DMS114 treated with DMSO at 0.1 percent for 48 hours (cell line): ENCODE data around the gene ZNF511.

Source experiments
- DNase-seq: peaks from one replicate; lab custom pipeline; 2025; ENCODE audit not compliant: unreplicated experiment; lab: John Stamatoyannopoulos, UW

ZNF511 gene

DNA sequence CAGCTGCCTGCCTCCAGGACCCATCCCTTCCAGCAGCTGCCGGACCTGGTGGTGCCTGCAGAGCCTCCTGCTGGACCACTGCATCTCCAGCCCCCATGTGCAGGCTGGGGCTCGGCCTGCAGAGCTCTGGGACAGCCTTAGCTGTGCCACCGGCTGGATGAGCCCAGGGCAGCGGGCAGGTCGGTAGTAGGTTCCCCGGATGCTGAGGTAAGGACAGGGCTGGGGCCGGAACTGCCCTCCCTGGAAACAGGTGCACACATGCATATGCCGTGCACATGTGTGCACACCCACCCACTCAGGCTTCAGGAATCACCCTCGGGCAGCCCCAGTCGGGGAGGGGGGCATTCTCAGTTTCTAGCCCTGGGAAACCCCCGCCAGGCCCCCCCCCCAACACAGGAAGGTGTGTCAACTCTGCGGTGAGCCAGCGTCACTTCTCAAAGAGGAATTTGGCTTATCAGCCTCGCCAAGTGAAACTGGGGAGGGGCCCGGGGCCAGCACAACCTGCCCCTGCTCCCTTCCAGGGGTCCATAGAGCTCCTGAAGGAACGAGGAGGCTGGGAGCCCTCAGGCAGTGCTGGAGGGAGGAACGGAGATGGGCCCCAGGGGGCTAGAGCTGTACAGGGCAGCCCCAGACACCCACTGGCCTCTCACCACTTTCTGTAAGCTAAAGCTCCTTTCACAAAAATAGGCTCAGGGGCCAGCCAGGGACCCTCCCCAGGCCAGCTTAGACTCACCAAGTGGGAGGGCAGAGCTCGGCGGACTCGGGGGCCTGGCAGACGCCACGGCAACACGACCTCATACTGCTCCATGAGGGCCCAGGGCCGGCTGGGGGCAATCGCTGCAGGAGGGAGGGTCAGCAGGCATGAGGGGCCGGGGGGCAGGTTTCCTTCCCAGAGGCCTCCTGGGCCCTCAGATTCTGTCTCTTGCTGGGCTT lies 33.7 kb upstream of the ZNF511 start:
- no peak for DNase-seq

DNA sequence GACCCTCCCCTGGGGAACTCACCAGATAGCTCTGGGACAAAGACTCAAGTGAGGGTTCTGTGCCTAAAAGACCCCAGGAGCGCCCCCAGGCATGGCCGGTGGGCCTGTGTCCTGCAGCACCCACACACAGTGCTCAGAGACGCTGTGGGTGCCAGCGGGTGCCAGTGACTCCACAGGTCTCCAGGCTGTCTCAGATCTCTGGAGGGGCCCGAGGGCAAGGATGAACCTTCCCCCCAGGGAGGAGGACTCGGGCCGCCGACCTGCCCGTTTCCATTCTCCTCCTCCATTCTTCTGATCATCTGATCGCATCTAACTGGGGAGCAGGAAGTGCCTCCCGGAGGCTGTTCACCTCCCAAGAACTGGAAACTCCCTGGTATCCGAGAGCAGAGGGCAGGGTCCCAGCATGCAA lies 33.0 kb upstream of the ZNF511 start:
- no peak for DNase-seq

DNA sequence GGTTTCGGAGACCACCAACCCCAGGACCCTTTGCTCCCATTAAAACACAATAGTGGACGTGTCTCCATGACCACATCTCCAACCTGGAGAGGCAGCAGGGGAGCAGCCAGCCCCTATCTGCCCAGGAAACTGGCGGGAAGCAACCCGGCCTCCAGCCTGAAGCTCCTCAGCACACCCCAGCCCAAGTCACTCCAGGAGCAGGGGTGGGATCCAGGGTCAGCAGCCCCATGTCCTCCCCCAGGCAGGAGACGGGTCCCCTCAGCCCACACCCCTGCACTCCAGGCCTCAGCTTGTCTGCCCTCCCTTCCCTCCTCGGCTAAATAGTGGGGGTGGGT lies 32.6 kb upstream of the ZNF511 start:
- DNase-seq, result no peak

DNA sequence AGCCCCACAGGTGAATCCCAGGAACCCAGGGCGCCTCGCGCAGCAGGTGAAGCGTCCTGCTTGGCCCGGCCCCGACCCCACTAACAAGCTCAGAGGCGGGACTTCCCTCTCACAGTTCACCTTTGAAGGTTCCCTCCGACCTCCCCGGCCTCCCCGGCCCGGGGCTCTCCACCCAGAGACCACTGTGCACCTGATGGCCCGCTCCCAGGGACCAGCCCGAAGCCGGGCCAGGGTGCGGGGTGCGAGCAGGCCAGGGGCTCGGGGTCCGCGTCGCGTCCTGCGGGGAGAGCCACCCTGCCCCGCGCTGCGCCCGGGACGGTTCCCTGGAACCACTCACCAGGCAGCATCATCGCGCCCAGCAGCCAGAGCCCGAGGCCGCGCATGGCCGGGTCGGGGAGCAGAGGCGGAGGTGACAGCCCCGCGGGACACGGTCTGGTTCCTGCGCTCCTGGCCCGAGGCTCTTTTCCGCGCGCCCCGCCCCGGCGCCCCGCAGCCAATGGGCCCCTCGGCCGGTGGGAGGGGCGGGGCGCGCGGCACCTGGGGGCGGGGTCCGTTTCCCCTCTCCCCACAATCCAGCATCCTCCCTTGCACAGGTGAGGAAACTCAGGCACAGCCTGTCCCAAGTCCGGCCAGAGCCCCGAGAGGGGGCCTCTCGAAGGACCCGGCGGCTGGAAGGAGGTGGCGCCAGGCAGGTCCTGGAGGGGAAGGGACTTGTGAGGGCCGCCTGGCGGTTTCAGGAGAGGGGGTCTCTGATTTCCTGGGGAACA lies 32.1 kb upstream of the ZNF511 start, which contains the start of gene ADAM8:
TSS of gene ADAM8 (minus strand) at position 434 of the 767 bp plus-strand sequence. CDS start at position 383, 51 bp downstream.
- no peak for DNase-seq

DNA sequence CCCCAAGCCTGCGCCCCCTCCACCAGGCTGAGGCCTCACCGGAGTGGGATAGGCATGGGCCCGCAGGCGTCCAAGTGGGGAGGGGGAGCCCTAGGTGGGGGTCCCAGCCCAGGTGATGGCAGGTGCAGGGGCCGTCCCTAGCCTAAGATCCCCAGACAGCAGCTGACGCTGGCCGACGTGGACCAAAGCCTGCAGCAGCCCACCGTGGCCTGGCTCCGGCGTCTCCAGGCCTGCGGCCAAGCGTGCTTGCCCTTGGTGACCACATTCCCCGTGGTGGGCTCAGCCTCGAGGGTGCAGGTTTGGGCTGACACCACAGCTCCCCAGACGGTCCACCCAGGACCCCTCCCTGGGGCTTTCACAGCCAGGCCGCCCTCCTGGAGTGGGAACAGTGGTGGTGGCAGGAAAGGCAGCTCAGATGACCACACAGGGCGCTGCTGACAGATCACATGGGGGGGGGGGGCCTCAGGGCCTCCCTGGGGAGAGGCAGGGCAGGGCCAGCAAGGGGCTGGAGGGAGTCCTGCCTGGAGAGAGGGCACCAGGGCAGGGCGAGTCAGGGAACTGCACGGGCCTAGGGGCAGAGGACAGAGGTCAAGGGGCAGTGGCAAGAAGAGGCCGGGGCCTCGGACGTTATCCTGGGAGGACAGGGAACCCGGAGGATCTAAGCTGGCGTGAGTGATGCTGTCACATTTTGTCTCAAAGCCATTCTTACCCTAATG lies 31.3 kb upstream of the ZNF511 start:
- DNase-seq, result no peak

DNA sequence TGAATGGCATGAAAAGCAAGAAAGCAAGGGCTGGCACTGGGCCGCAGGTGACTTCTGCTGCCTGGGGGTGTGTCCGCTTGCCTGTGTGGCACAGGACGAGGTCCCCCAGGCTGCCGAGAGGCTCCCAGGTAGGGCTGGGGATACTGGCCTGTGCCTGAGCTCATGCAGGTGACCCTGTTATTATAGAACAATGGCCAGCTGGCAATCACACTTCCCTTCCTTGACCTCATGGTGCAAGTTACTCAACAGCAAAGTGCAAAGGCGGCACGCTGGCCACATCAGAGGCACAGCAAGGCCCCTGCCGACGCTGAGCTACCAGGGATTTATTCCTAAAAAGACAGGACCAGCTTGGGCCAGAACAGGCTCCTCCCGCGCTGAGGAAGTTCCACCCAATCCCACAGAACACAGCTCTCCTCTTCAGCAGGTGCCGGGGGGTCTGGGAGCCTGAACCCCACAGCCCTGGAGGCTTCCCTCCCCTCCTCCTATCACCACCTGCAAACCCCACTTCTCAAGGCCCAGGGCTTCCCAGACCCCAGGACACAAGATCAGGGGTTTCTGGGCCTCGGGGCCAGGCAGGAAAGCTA lies 30.6 kb upstream of the ZNF511 start:
- no peak for DNase-seq

DNA sequence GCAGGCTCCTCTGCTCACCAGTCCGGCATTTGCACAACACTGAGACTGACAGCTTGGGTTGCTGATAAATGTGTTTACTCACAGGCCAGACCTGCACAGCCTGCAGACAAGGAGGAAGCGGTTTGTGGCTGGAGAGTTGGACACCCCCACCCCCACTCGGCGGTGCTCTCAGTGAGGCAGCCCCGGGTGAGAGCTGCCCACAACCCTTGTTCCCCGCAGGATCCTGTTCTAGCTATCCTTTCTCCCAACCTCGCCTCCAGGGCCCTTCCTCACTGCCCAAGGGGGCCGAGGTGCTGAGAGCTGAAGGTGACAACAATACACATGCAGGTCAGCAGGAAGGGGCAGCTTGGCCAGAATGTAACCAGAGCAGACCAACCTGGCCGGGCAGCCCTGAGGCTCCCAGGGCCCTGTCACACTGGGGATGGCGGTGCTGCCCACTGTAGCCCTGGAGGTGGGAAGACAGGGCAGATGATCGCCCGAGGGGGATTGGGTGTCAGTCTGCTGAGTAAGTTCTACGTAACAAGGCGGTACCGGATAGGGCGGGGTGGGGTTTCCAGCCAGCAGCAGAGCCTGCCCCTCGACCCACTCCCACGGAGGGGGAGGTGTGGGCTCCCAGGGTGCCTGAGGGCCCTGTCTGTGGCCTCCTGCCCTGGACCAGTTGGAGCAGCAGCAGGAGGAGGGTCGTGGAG lies 30.0 kb upstream of the ZNF511 start:
- DNase-seq, result no peak

DNA sequence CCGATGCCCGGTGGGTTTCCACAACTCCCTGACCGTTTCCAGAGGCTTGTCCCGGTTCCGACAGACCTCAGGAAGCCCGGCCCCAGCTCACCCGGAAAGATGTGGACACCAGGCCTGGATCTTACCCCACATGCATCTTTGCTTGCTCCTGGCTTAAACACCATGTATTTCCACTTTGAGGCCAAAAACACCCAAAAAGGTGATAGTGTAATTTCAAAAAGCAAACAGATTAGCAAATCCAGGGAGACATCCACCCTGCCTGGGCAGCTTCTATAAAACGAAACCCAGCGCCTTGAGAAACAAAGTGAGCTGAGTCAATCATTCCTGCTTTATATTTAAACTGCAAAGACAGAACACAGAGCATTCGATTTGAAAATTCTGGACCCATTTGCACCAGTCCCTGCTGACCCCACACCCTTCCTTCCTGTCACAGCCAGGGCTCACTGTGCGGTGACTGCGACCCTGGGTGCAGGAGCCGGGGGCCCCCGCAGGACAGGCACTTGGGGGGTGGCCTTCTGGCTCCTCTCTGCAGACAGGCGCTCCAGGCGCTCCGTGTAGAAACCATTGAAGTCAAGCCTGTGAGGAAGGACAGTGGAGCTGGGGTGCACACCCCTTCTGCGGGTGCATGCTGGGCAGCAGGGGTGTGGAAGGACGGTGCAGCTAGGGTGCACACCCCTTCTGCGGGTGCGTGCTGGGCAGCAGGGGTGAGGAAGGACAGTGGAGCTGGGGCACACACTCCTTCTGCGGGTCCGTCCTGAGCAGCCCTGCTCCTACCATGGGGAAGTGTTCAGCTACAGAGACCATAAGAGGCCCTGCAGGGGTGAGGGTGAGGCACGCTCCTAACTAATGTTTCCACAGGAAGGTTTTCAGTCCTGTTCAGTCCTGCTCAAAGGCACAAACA lies 29.1 kb upstream of the ZNF511 start:
- no peak for DNase-seq

DNA sequence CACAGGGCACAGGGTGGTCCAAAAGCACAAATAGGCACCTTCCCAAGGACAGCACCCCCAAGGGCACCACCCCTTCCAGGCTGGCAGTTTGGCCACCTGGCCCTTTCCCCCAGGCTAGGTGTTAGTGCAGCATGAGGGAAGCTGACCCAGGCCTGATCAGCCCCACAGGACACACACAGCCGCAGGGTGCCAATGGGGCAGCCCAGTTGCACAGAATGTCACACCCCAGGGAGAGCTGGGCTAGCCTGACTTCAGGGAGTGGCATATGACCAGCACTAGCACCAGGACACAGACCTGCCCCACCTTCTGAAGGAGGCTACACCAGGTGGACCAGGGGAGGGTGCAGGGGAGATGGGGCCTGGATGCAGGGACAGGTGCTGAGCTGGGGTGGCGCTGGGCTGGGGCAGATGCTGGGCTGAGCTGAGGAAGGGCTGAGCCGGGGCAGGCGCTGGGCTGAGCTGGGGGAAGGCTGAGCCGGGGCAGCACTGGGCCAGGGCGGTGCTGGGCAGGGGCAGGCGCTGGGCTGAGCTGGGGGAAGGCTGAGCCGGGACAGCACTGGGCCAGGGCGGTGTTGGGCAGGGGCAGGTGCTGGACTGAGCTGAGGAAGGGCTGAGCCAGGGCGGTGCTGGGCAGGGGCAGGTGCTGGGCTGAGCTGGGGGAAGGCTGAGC lies 28.2 kb upstream of the ZNF511 start:
- no peak for DNase-seq

DNA sequence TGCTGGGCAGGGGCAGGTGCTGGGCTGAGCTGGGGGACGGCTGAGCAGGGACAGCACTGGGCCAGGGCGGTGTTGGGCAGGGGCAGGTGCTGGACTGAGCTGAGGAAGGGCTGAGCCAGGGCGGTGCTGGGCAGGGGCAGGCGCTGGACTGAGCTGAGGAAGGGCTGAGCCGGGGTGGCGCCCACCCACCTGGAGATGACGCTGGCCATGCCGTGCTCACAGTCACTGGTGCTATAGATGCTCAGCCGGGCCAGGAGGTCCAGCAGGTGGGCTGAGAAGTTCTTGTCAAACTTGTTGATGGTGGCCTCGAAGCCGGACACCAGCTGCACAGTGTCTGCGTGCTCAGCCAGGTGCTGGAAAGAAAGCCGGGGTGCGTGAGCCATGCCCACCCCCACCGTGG lies 27.6 kb upstream of the ZNF511 start:
- no peak for DNase-seq

DNA sequence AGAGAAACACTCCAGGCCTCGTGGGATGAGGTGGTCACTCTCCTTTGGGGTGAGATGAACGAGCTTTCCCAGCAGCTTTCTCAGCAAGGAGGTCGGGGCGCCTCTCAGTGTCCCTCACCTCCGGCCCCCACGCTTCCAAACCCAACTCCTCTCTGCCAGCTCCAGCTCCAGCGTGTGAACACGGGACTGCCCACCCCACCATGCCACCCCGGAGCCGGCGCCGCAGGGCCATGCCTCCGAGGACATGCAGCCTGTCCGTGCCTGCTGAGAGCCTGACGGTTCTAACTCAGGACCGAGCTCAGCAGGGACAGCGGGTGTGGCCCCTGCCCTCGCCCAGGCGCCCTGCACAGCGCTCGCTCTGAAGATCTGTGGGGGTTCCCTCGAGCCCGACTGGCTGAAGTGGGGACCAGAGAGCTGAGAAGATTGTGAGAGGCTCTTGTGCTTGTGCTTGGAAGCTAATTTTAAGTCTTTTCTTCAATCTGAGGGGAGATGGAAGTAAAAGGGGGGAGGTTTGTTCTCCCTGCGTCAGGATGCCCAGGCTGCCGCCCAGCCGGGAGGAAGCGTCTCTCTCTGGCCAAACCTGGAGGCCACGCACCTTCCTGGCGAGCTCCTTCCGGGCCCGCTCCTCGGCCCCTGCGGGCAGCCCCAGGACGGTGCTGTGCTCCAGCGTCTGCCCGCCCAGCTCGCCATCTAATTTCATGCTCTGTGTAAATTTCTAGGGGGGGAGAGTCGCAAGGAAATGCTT lies 26.9 kb upstream of the ZNF511 start:
- no peak for DNase-seq

DNA sequence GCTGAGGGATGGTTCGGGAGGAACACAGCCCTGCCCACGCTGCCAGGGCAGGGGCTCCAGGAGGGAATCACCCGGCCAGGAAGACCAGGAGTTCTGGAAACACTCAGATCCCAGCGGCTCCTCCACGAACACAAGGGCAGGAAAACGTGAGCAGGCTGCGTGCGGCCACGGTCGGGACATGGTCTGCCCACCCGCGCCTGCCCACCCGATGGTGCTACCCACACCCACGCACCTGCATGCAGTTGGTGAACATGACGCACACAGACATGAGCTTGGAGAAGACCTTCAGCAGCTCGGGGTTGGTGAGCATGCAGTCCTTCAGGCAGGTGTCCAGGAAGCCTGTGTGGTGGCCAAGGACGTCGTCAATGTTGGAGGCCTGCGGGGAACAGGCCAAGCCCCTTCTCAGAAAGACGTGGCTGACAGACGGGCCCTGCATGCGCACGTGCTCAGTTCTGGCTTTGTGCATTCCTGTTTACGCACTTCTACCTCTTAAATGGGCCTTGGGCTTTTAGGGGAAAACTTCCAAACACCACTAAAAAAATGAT lies 25.8 kb upstream of the ZNF511 start:
- no peak for DNase-seq

DNA sequence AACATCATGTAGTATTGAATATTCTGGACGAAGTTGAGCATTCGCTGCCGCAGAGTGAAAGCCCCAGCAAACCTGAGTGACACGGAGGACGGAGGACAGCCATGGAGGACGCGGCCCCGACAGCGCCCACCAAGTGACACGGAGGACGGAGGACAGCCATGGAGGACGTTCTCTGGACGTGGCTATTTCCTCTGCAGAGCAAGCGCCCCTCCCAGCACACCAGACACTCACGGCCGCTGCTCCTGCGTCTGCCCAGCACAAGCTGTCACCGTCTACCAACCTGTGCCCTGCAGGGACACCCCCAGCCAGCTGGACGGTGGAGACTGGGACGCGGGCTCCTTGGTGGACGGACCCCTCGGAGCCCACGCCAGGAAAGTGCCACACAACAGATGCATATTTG lies 24.8 kb upstream of the ZNF511 start:
- no peak for DNase-seq

DNA sequence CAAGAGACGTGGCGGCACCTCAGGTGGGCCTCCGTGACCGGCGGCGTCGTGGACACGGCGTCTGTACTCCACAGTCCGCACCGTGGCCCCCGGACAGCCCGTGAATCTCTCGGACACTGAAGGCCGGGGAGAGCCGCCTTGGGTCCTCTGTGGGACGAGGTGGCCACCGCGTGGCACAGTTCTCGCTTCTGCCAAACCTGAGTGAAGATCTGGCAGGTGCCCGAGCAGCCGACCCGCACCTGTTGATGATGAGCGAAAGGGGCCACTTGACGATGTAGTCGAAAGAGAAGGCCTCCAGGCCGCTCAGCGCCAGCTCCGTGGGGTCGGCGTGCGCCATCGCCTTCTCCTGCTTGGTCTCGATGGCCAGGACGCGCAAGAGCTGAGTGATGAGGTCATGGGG lies 23.5 kb upstream of the ZNF511 start:
- no peak for DNase-seq

DNA sequence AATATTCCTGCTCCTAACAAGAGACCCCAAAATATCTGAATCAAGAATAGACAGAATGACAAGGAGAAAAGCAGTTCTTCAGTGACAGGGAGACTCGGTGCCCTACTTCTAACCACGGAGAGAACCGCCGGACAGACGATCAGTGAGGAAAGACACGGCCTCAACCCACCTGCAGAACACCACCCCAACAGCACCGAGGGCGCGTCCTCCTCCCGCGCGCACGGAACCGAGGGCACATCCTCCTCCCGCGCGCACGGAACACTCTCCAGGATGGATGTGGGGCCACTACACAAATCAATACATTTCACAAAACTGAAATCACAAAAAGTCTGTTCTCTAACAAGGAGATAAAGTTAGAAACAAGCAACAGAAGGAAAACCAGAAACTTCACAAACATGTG lies 22.3 kb upstream of the ZNF511 start:
- DNase-seq, result no peak

DNA sequence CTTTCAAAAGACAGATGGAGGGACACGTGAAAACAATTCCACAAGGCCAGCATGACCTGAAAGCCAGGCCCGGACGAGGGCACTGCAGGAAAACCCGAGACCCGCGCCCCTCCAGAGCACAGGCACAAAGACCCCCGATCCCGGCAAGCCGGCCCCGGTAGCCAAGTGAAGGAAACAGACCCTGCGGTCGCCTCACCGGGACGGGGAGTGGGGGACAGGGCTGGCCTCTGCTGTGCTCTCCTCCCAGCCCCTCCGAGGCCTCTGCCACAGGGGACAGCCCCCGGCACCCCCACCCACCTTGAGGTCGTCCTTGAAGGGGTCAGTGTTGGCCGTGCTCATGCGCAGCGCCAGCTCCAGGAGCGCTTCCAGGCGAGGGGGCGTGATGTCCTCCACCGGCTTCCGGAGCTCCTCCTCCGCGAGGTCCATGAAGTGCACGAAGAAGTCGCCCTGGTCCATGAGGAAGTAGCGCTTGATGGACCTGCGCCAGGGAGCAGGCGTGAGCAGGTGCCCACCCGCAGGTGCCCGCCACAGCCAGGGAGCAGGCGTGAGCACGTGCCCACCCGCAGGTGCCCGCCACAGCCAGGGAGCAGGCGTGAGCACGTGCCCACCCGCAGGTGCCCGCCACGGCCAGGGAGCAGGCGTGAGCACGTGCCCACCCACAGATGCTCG lies 20.7 kb upstream of the ZNF511 start:
- DNase-seq, result no peak

DNA sequence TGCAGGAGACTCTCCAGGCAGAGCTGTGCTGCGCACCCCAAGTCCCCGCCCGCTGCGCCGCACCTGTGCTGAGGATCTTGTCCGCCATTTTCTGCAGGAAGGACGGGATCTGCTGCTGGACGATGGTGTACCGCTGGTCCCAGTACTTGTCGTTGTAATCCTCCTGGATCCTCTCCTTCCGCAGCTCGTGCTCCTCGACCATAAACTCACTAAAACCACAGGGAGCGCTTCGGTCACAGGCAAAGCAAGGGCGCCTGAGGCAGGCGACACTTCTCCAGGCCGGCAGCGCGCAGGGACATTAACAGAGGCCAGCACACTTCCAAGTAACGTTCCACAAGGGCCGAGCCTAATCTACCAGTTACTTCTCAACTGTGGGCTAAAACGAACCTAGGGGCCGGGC lies 19.0 kb upstream of the ZNF511 start:
- no peak for DNase-seq
